CD4-positive, alpha-beta T cell treated with Interleukin-17A for 4 hours (primary cell): Measurements from ENCODE around the gene DCP2.

Experiments
- DNase-seq: peaks from one replicate; pipeline ENCODE4 v3.0.0-alpha.2; 2020; ENCODE audit warnings: mixed read lengths

The DCP2 gene

DNA sequence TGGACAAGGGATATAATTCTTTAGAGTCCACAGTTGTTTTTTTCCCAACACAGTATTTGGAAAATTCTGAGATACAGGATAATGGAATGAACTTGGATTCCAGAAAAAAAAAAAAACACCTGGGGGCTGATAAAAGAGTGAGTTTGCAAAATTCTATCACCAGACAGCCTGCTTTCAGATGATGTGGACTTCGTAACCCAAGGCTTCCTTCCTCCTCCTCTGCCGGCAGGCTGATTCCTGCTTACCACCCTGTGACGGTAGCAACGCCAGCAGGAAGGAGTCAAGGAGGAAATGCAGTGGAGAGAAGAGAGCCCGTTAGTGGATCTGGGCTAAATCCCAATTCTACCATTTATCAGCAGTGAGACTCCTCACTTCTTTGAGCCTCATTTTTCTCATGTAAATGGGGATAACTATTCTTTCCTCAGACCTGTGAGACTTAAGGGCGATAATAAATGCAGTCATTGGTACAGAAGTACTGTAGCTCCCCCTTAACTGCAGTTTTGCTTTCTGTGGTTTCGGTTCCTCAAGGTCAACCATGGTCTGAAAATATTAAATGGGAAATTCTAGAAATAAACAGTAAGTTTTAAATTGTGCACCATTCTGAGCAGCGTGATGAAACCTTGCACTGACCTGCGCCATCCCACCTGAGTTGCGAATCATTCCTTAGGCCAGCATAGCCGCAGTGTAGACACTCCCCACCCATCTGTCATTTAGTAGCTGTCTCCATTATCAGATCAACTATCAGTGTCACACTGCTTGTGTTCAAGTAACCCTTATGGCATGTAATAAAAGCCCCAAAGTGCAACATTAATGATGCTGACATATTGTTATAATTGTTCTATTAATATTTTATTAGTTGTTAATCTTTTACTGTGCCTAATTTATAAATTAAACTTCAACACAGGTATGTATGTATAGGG lies 71.4 kb downstream of the DCP2 start:
- no peak for DNase-seq

DNA sequence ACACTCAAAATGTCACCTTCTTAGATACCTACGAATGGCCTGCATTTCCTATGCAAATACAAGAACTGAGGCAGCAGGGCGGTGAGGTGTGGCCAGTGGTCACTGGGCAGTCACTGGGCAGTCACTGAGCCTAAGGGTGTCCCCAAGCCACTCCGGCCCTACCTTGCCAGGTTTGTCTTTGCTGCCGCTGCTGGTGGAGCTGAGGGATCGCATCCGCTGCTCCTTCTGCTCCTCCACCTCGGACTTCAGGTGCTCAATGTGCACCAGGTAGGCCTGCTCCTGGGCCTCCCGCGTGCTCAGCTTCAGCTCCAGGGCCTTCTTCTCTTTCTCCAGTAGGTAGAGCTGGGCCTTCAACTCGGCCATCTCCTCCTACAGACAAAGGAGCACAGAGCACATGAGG lies 72.3 kb downstream of the DCP2 start:
- DNase-seq = no peak

DNA sequence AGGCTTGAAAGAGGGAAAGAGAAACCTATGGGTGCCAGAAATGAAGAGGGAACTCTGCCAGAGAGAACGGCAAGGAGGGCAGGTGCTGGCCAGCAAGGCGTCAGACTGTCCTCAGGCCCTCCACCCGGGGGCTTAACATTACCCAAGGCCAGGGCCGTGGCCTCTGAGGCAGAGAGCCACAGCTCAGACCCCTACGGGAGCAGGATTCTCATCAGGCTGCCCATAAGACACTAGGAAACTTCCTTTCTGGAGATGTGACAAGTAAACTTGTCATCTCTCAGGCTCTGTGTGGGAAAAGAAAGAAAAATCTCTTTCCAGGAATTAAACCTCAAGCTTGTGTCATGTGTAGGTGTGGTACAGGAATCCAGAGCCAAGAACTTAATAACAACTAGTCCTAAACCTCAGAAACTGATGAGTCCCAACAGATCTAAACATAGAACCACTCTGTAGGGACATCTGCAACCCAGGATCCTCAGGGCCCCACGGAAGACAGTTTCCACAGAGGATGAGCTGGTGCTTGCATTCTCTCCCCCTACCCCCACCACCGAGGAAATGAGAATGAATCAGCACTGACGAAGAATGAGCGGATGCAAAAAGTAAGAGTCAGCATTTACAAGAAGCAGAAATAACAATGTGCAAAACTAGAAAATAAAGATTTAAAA lies 74.3 kb downstream of the DCP2 start:
- peak; percentile 27 for DNase-seq

DNA sequence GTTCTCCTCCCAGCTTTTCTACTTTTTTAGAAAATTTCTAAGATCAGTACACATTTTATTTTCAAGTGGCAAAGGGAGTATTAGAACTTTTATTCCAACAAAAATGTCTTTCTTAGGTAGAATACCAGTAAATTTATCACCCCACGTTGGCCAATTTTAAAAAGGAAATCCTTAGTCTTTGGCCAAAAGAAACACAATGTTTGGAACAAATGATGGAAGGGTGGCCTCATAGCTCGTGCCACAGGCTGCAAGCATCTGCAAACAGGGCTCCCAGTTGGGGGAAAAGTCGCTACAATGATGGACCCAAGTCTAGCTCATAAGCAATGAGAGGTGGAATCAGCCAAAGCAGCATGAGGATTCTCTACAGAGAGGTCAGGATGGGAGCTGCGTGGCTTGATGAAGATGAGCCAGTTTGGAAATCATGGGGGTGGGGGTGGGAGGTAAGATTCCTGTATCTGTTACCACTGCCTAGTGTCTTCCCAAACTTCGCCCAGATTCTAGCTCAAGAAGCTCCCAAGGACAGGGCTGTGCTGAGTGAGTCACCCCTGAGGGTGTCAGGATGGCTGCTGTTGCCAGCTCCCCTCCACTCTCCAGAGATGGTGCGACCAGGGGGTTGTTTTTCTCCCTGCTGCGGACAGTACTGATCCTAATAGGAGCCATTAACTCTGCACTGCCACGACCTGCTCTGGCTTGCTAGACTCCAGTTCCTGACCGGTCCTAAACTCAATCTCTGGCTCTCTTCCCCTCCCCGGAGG lies 75.6 kb downstream of the DCP2 start:
- no peak for DNase-seq

DNA sequence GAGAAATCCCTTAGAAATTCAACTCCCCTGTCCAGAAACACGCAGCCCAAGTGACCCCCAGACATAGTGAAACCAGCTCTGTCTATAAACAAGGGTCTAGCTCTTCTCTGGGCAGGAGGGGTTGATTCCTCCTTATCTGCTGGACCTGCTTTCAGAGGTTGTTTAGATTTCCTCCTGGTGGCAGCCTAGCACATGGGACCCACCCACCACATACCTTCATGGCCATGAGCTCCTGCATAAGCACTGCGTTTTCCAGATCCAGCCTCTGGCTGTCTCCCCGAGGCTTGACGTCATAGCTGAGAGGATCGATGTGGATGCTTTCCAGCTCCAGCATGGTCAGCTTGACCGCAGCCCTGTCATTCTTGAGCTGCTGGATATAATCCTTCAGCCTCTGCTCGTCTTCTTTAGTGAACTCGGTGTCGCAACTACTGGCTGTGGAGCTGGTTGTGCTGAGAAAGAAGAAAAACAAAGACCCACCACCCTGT lies 77.0 kb downstream of the DCP2 start:
- no peak for DNase-seq

DNA sequence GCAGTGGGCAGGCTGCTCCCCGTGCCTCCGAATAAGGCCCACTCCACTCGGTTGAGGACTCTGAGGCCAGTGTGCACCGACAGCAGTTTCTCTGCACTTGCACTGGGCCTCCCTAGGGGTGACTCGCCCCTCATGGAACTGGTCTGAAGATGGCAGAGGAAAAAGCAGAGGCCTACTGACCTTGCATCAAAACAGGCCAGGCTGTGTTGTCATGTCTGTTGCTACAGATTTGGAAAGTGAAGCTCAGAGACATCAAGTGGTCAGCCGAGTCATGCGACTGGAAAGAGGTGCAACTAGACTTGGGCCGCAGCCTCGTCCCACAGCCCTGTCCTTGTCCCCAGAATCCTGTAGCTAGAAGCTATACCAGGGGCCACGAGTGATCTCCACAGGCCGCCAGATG lies 78.3 kb downstream of the DCP2 start:
- no peak for DNase-seq

DNA sequence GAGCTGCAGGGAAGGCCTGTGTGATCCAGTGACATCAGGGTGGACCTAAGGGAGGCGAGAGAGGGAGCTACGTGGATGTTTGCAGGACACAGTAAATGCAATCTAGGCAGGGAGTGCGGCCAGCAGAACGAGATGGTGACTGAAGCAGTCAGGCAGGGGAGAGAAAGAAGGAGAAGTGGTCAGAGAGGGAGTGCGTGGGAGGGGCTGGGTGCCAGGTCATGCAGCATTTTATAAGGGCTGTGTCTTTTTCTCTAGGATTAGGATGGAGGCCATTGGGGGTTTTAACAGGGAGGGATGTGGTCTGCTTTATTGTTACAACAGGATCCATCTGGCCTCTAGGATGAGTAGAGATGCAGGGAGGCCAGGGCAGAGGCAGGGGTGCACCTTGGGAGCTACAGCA lies 80.4 kb downstream of the DCP2 start:
- DNase-seq = no peak

DNA sequence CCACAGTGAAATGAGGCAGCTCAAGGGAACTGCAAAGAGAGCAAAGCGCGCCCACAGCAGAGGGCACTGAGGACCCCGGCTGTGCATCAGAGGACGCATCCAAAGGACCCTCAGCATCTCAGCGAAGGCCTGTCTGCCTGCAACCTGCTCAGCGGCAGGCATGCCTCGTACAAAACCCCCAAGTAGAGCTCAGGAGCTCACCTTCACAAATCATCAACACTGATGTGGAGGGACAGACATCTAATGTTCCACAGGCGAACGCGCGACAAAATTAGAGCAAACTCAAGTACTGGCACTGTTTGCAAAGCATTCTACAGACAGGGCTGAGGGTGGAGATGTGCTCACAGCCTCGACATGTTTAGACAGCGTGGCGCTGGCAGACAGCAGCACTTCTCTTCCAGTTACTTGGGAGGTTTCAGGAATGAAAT lies 81.0 kb downstream of the DCP2 start:
- DNase-seq = no peak

DNA sequence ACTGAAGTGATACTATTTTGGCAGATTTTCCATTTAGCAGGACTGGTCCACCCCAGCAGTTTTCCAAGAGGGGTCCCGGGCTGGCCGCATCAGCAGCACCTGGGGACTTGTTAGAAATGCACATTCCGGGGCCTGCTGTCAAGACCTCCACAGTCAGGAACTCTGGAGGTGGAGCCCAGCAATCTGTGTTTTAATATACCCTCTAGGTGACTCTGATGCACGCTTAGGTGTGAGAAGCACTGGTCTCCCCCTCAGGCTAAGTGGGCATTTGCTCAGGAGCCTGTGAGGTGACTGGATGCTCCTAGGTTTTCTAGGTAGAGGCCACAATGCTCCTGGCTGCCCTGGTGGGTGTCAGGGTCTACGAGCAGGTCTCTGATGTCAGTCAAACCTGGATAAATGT lies 81.7 kb downstream of the DCP2 start:
- DNase-seq = no peak

DNA sequence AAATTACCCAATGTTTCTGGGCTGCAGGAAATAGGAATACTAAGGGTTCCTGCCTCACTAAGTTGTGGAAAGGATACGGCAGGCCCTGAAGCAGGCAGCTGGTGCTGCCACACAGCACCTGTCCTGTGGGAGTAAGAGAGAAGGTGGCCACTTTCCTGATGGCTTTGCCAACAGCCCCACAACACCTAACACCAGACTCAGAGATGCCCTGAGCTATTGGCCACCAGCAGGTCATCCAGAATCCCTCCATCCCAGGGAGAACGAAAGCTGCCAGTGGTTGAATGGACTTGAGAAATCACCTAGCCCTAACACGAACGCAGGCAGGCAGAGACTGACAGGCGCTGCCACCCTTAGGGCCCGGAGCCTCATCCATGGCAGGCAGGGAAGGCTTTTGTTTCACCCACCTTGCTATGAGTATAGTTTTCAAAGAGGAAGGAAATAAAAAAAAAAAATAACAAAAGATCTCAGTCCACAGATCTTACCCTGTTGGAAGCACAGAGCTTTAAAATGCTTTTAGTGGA lies 82.2 kb downstream of the DCP2 start:
- no peak for DNase-seq

DNA sequence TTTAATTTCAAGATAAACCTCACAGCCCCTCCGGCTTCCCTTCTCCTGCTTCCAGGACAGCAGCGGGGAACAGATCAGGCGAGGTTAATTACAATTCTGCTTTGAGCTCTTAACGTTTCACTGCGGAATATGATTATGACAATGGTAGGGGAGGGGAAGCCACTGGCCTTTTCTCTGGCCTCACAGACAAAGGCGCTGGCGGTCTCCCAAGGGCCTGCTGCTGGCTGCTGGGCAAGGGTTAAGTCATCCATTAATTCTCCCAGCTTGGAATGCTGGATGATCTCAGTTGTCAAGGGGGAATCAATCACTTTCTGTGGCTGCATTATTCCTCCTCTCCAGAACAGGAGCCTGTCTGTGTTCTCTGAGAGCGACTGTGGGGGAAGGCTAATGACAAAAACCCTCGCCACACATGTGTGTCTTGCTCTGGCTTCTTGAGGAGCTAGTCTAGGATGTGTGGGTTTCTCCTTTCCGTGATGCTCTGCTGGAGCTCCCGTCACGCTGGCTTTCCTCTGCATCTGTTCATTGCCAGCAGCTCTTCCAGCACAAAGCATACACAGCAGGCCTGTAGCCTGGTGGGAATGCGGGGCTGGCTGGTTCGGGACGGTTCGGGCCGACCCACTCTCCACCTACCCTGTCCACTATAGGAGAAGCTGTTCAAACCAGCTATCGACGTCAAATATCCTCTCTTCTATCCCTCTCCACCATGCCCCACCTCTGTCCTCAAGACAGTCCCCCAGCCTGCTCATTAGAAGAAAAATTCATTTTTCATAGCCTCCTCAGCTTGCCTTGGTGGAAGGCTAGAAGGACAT lies 82.8 kb downstream of the DCP2 start:
- DNase-seq = no peak

DNA sequence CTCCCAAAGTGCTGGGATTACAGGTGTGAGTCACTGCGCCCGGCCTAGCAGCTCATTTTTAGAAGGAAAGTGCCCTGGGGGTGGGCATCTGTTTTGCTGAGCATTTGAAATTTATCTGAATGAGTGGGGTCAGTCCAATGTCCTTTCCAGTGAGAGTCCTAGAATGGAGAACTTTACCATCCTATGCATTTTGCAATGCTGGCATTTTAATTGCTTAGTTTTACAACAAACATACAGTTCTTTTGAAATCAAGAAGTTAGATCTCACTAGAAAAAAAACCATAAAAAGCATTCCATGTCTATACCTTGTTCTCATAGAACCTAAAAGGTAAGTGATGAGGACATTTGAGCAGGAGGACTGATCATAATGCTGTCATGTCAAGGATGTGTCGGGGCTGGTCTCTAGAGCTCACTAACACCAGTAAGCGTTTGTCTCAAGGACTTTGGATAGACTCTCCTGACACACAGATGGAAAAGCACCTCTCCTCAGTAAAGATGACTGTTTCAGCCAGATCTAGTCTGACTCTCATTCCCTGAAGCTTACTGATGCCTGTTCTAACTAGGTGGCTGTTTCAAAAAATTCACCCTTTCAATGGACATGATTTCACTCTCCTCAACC lies 83.9 kb downstream of the DCP2 start:
- no peak for DNase-seq

DNA sequence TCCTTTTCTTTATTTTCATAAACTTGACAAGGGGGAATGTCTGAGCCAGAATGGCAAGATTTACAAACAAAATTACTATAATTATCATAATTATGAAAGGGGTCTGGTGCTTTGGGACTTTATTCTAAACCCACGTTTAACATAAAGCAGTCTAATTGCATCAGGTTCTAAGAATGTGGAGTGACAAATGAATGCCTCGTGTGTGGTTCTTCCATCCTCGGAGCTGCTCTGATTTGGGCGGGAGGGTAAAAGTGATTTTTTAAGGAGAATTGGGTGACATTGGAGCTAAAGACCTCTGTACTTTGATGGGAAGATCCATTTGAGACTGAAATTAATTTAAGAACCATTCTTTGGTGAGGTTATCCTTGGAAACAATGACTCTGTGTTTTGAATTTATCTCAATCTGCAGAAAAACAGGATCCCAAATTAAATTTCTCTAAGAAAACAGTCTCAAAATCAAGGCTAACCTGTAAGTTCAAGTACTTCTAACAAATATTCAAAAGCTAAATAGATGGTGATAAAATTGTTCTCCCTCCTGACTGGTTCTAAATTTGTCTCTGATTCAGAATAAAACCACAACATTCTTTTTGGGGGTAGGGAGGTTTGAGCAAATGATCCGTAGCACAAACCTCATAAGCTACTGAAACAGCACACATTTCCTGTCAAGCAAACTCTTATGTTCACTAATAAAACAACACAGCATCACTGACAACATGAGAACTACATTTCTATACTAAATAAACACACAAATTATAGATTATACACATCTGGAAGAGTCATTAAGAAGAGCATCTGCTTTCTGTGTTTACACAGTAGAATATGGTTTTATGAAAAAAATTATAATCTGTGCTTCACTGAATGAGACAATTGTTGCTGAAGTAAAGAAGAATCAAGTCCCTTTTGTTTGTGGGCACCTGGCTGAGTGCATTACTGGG lies 85.5 kb downstream of the DCP2 start:
- no peak for DNase-seq

DNA sequence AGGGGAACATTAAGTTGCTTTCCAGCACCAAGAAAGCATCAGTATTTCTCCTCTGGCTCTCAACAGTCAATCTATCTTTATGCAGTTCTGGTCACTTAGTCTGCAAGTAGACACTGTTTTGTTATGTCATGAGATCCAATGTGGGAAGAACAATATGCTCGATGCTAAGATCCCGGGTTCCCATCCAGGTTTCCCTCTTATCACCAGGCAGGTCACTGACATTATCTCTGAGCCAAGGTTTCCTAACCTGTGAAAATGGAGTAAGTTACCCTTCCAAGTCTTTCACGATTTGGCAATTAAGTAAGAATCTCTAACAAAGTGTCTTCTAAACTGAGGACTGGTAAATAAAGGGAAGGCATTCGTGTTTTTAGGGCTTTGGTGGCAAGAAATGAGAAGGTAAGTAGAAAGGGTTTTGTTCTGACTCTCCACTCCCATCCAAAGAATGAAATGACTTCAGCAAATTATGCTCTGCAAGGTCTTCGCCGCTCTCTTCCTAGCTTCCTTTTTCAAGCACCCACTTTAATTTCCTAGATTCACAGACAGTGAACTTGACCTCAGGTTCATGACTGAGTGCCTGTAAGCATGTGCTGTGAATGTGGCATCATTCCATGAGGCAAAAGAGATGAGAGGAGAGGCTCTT lies 86.4 kb downstream of the DCP2 start:
- DNase-seq = no peak

DNA sequence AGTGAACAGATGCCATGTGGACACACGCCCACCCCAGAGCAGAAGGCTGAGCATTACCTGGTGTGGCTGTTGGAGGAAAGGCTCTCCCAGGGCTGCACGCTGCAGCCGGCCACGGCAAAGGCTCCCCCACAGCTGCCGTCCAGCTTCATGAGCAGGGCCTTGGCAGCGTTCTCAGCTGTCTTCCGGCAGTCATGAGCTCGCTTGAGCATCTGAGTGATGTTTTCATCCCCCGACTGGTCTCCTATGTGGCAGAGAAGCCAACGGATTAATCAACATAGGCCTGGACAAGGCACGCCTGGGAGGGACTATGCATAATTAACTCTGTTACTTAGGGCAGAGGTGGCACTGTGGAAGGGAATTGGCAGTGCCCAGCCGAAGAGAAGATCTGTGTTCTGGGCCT lies 87.3 kb downstream of the DCP2 start:
- no peak for DNase-seq

DNA sequence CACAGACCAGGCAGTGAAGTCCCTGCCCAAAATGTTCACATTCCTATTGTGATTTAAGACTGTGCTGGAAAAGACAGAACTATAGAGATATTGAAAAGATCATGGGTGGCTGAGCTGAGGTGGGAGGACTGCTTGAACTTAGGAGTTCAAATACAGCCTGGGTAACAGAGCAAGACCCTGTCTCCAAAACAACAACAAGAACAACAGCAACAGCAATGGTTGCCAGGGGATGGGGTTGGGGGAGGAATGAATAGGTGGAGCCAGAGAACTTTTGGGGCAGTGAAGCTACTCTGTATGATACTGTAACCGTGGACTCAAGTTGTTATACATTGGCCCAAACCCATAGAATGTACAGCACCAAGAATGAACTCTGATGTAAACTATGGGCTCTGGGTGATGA lies 88.2 kb downstream of the DCP2 start:
- no peak for DNase-seq

DNA sequence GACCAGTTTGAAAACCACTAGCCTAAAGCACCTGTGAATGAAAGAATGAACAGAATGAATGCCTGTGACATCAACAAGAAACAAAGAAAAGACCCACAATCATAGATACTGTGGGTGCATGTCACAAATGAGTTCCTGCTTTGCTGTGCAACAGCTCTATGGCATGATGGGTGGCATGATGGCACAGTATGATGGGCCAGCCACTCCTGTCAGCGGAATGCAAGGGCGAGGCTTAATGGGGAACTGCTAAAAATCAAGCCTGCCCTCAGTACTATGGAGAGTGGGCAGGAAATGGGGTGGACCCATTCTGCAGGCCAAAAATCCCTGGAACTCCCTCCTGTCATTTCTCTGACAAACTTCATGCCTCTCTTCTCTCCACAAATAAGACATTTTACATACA lies 89.0 kb downstream of the DCP2 start:
- DNase-seq = no peak

DNA sequence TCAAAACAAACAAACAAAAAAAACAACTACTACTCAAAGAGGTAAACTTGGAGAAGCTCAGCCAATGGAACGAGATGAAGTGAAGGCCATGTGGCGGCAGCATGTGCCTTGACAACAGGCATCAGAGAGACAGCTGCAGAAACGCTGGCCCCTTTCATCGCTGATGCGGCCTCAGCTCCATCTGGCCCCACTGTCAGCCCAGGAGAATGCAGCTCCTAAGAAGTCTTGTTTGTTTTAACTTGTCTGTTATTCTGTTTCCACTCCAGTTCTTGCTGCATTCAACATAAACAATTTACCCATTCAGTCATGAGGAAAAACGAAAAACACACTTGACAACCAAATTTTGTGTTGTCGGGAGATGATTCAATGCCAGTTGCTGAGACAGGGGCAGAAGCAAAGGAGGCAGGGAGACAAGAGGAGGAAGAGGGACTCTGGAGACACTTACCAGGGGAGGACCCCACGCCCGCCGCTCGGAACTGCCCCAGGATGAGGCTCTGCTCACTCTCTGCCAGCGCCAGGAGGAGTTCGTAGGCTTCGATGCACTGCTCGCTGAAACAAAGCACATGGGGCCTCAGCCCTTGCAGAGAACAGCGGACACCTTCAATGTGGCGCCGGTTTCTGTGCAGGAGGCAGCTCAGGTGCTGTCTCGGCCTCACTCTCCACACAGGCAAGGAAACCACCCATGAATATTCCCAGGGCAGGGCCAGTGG lies 91.2 kb downstream of the DCP2 start:
- DNase-seq = no peak

DNA sequence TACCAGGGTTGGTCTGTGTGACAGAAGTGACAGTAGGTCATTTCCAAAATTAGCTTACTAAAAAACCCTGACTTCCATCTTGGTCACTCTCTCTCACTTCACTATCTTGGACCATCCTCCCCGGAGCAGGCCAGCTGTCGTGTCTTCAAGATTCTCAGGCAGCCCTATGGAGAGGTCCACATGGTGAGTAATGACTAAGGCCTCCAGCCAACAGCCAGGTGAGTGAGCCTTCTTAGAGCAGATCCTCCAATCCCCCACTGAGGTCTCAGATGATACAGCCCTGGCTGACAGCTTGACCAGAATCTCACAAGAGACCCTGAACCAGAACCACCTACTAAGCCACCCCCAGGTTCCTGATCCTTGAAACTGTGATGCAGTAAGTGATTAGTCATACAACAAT lies 92.0 kb downstream of the DCP2 start:
- DNase-seq = no peak
